NCI-H187 treated with DMSO at 0.1 percent for 48 hours (cell line): ENCODE data around the gene NSD1.
"Not testable (repeated sequence)": the region's sequence is repeated elsewhere in the genome, so short reads cannot be mapped to it uniquely, and the experiment has no call there.

Experiments
- DNase-seq: peaks from one replicate; lab custom pipeline; 2025; lab: John Stamatoyannopoulos, UW

The NSD1 gene

DNA sequence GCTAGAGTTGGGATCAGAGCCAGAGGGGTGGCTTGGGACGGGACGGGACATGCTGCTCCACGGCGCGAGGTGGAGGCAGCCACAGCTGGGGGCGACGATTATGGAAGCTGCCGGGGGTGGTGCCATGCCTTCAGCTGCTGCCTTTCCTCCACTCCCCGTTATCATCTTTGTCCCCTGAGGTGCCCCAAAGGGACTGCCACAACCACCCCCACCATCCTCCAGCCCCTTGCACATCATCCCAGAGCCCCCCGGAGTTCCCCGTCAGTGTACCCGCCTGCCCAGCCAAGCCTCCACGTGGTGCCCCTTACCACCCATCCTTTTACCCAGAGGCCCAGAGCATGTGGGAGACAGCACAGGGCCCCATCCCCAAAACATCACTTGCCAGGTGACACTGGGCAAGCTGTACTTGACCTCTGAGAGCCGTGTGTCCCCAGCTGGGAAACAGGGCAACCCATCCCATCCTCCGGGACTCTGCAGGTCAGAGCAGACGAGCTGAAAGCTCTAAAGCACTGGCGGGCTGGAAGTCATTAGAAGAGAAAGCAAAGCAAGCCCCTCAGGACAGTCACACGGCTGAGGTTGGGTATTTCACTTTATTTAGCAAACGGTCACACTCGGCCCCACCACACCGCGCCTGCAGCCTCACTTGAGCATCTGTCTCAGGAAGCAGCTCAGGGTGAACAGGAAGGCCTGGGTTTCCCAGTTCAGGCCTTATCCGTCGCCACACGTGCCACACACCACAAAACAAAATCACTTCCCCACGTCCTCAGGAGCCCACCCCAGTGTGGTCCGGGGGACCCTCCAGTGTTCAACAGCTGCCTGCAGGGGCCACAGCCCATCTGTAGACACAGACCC lies 197.6 kb downstream of the NSD1 start:
- no peak for DNase-seq

- DNase-seq, result no peak
Measured at GRCh38 chr5:177332031-177332895, 198.7 kb downstream of the NSD1 start.

DNA sequence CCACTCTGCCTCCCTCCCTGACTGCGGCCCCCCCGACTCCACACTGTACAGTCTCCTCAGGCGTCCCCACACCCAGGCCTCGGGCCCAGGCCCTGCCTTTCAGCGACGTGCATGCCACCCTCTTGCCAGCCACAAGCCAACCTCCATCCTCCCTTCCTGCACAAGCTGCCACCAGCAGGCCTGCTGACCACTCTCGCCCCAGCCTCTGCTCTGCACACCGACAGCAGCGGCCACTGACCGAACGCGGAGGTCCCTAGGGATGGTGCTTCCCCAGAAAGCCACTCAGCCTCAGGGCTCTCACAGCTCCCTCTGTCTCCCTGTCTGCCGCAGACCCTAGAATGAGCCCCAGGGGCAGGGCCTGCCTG lies 199.3 kb downstream of the NSD1 start:
- DNase-seq, result no peak

GRCh38 chr5:177333420-177334154 lies 200.0 kb downstream of the NSD1 start:
- no peak for DNase-seq

DNA sequence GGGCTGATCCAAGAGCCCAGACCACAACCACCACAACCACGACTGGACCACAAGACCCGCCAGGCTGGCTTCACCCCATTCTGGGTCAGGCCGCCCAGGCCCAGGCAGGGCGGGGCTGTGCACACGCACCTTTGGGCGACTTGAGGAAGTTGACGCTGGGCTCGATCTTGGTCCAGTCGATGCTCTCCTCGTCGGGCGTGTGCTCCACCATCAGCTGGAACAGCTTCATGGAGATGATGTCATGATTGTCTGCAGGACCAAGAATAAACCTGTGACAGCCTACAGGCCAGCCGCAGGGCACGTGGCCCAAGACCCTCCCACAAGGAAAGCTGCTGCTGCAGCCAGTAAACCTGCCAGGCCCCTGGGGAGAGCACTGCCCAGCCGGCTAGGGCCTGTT lies 200.6 kb downstream of the NSD1 start:
- no peak for DNase-seq

DNA sequence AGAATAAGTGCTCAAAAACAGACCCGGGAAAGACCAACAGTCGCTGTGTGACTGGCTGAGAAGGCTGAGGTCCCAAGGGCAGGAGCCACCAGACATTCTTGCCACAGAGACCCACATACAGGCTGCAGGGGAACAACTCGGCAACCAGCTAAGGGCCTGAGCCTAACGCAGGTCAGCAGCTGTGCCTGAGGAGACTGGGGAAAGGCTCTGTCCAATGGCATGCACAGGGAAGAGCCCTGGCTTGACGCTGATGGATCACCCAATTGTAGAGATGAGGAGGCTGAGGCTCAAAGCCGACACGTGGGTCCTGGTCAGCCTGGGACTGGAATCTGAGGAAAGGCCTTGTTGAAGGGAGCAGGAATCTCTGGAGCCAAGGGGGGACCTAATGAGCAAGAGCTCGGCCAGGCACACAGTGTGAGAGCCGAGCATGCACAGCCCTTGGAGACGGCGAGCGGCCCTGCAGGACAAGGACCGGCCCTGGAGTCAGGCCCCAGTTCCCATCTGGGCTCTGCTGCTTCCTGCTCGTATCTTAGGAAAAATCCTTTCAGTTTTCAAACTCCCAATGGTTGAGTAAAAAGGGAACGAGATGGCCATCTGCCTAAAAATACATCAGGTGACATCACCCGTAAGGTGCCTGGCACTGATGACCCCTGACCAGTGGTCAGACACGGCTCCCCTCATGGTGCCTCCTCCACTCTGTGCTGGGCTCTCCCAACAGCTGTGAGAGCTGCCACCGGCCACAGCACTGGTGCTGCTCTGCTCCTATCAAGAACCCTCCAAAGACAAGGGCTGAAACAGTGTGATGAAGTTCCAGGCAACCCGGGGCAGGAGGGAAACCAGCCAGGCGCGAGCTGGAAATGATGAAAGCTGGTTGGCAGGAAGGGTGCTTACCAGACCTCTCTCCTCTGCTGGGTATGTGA lies 201.5 kb downstream of the NSD1 start:
- no peak for DNase-seq

- DNase-seq, result no peak
Measured at GRCh38 chr5:177335701-177336065, 202.1 kb downstream of the NSD1 start.

DNA sequence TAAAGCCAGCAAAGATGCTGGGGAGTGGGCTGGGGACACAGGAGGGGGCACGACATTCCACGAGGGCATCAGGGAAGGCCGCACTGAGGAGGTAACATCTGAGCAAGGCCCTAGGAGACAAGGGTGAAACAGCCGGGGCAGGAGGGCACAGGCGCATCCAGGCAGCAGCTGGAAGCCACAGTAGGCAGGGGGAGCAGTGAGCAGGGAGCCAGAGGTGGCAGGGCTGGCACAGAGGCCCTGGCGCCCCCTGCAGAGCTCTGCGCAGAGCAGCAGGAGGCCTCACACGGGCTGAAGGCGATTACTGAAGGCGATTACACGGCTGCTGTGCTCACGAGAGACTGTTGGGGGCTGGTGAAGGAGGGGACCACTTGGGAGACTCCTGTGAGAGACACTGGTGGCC lies 202.5 kb downstream of the NSD1 start:
- no peak for DNase-seq

DNA sequence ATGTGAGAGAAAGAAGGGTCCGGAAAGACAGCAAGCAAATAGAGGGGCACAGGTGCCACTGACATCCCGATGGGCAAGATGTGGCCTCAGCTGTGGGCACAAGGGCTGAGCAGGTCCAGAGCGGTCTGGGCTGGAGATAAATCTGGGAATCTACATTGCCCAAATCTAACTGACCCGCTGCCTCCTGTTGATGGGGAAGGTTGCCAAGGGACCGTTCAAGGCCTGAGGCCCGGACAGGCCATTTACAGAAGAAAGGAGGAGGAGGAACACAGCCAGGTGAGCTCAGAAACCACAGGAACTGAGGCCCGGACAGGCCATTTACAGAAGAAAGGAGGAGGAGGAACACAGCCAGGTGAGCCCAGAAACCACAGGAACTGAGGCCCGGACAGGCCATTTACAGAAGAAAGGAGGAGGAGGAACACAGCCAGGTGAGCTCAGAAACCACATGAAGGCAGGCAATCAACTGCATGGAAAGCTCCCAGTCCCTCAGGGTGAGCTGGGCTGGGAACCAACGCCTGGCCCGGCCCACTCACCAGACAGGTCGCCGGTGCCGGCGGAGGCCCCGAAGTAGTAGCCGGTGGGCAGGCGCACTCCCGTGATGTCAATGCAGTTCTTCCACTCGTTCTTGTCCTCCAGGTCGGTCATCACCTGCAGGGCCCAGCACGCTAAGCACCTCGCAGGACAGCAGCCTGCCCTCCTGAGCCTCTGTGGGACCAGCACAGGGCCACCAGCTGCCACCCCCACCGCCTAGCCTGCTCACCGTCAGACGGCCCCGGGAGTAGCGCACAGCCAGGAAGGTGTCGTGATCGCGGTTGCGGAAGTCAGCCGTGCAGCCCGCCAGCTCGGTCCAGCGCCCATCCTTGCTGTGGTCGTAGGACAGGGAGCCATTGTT lies 203.3 kb downstream of the NSD1 start:
- DNase-seq, result no peak

GRCh38 chr5:177338251-177339106 lies 204.9 kb downstream of the NSD1 start:
- DNase-seq, result no peak

DNA sequence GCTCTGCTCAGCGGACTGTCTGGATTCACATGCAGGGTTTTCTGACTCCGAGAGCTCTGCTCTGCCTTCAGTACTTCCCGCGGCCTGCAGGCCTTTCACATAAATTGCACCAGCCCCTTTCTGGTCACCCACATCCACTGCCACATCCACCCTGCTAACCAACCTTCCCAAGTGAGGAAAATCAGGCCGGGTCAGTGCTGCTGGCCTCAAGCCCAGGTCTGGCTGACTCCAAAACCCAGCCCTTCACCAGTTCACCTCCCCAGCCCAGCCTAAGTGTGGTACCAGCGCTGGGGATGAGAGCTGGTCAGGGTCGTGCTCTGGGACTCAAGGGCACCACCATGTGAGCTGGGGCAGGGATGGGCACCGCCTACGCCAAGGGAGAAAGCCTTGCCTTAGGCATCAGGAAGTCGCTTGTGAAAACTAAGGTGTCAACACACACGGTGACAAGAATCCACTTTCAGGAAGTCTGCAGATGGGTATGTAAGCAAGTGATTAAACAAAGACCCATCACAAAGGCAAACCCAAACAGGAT lies 205.6 kb downstream of the NSD1 start:
- no peak for DNase-seq

GRCh38 chr5:177343000-177343399 lies 209.4 kb downstream of the NSD1 start:
- DNase-seq, result not testable (repeated sequence)

DNA sequence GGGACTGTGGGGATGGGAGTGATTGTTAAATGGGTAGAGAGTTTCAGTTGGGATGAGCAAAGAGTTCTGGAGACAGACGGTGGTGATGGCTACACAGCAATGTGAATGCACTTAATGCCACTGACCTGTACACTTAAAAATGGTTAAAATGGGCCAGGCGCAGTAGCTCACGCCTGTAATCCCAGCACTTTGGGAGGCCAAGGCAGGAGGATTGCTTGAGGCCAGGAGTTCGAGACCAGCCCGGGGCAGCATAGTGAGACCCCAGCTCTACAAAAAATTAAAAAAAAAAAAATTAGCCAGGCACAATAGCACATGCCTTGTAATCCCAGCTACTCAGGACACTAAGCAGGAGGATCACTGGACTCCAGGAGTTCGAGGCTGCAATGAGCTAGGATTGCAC lies 210.2 kb downstream of the NSD1 start:
- no peak for DNase-seq

DNA sequence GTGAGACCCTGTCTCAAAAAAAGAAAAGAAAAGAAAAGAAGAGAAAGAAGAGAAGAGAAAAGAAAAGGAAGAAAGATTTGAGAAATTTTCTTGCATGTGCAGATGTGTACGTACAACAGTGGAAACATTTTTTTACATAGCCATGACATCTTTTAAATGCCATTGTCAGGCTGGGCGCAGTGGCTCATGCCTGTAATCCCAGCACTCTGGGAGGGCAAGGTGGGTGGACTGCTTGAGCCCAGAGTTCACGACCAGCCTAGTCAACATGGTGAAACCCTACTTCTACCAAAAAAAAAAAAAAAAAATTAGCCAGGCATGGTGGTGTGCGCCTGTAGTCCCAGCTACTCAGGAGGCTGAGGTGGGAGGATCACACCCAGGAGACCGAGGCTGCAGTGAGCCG lies 211.3 kb downstream of the NSD1 start:
- DNase-seq, result no peak

GRCh38 chr5:177346820-177347219 lies 213.2 kb downstream of the NSD1 start:
- DNase-seq, result no peak

- no peak for DNase-seq
Measured at GRCh38 chr5:177347699-177348098, 214.1 kb downstream of the NSD1 start.

- no peak for DNase-seq
Measured at GRCh38 chr5:177349362-177349647, 215.7 kb downstream of the NSD1 start.

DNA sequence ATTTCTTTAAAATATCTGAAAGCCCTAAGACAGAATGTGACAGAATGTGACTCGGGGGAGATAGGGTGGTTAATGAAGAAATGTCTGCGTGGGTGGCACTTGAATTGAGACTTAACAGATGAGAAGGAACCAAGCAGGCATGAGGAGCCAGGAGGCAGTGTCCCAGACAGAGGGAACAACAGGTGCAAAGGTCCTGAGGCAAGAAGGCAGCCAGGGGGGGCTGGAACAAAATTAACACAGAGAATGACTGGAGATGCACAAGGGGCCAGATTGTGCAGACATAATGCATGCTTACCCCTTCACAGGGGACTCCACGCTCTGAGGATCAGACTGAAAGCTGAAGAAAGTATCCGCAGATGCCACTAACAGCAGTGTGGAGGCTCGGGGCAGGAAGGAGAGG lies 216.2 kb downstream of the NSD1 start:
- no peak for DNase-seq
